HepG2 (cell line): ENCODE measurements around the gene CLASP1. TPM values are rescaled to one million over a fixed set of nuclear protein-coding genes. Genes with fewer than 3 reads are reported as not detected.

ENCODE experiments used
- ATAC-seq: fragments of 200-7000 bp; cut with Tn5 transposase; 3 replicates; pipeline ENCODE4 v1.9.1; 2020; ENCODE audit warnings: mild to moderate bottlenecking, moderate library complexity
- BruUV-seq: library from RNA; stranded (reverse); fragments of 400-500 nt; replicated peaks from 2 replicates; lab custom pipeline; 2021; lab: Mats Ljungman, UMichigan
- CTCF ChIA-PET: fragments of 300-600 bp; formaldehyde crosslinking; extraction: SDS; loops from one replicate; lab custom pipeline; 2021; ENCODE audit warnings: low total read pairs, inconsistent platforms, low intra/inter-chr PET ratio; lab: Yijun Ruan, JAX
- POLR2A ChIA-PET: fragments of 350-600 bp; sonication (Branson Sonifier 250); formaldehyde crosslinking; loops from one replicate; lab custom pipeline; 2020; ENCODE audit warnings: antibody characterized with exemption, inconsistent platforms; lab: Yijun Ruan, JAX
- DNase-seq: peaks from one replicate; pipeline ENCODE4 v3.0.0-alpha.2; 2015; ENCODE audit warnings: low spot score
- FAIRE-seq: peaks from 3 replicates; lab custom pipeline; 2011; peaks lifted over from hg19 to GRCh38; lab: Jason Lieb, UNC
- H2AFZ ChIP-seq: one replicate; pipeline ENCODE4 v1.6.1; 2011; ENCODE audit warnings: low read length, inconsistent platforms
- H3K27ac ChIP-seq: fragments of 300-600 bp; 3 replicates; pipeline ENCODE4 v1.8.0; 2011; ENCODE audit warnings: mixed run types, mild to moderate bottlenecking, mixed read lengths, low read length, inconsistent platforms; ENCODE audit not compliant: insufficient read depth; ENCODE audit errors: extremely low read length
- H3K27me3 ChIP-seq, 2 experiments: fragments of 200-600 bp in 1 of 2; 2 replicates in 1 of 2; 3 replicates in 1 of 2; pipeline versions ENCODE4 v1.6.0 to v1.8.0; 2011; ENCODE audit warnings: low read length in 2 of 2, mild to moderate bottlenecking in 2 of 2, moderate library complexity in 2 of 2, inconsistent platforms in 1 of 2; ENCODE audit not compliant: insufficient read depth in 2 of 2, control insufficient read depth in 1 of 2
- H3K36me3 ChIP-seq, 2 experiments: fragments of 200-600 bp in 1 of 2; replicated peaks in 1 of 2; 2 replicates in 1 of 2; 3 replicates in 1 of 2; pipeline versions ENCODE4 v1.5.1 to v1.8.0; 2011; ENCODE audit warnings: low read length in 2 of 2, inconsistent platforms in 1 of 2; ENCODE audit not compliant: insufficient read depth in 2 of 2, control insufficient read depth in 1 of 2
- H3K4me1 ChIP-seq: 2 replicates; pipeline ENCODE4 v1.5.1; 2012; ENCODE audit warnings: low read length, inconsistent platforms; ENCODE audit not compliant: insufficient read depth
- H3K4me2 ChIP-seq: 2 replicates; pipeline ENCODE4 v1.6.0; 2011; ENCODE audit warnings: low read depth, low read length, inconsistent platforms
- H3K4me3 ChIP-seq, 3 experiments: fragments of 200-600 bp in 1 of 3; sonication (generic), shearing (Covaris generic) in 1 of 3; replicated peaks in 1 of 3; 2 replicates each; pipeline ENCODE4 v1.5.1; 2011 to 2016; ENCODE audit warnings: low read length in 3 of 3, inconsistent platforms in 2 of 3, low read depth in 2 of 3, mild to moderate bottlenecking in 2 of 3, control low read depth in 1 of 3, mixed read lengths in 1 of 3; ENCODE audit not compliant: insufficient read depth in 1 of 3
- H3K79me2 ChIP-seq: one replicate; pipeline ENCODE4 v1.6.1; 2011; ENCODE audit warnings: low read length, inconsistent platforms; ENCODE audit not compliant: insufficient read depth
- H3K9ac ChIP-seq: 2 replicates; pipeline ENCODE4 v1.6.0; 2011; ENCODE audit warnings: mild to moderate bottlenecking, low read depth, low read length, inconsistent platforms; ENCODE audit not compliant: insufficient read depth
- H3K9me3 ChIP-seq: 2 replicates; pipeline ENCODE4 v1.5.1; 2012; ENCODE audit warnings: mild to moderate bottlenecking, low read length
- H4K20me1 ChIP-seq: 2 replicates; pipeline ENCODE4 v1.6.0; 2011; ENCODE audit warnings: inconsistent platforms, mild to moderate bottlenecking, low read length, moderate library complexity; ENCODE audit not compliant: insufficient read depth
- CEBPB ChIP-seq: IDR thresholded peaks from 2 replicates; pipeline ENCODE4 v1.6.1; 2011; ENCODE audit warnings: low read depth, low read length, improper control_type of control experiment, borderline replicate concordance
- FOXA3 ChIP-seq: IDR thresholded peaks from 2 replicates; pipeline ENCODE4 v1.6.1; 2016; ENCODE audit warnings: missing genetic modification reagents, missing compliant biosample characterization
- GPBP1L1 ChIP-seq: sonication (generic); formaldehyde crosslinking; IDR thresholded peaks from 2 replicates; pipeline ENCODE4 v1.5.0; 2020; ENCODE audit warnings: mild to moderate bottlenecking, missing genetic modification reagents
- MAFF ChIP-seq: IDR thresholded peaks from 2 replicates; pipeline ENCODE4 v1.6.1; 2011; ENCODE audit warnings: low read depth, low read length, improper control_type of control experiment
- MAFK ChIP-seq, 2 experiments: IDR thresholded peaks in 1 of 2; conservative IDR thresholded peaks in 1 of 2; 2 replicates each; pipeline ENCODE4 v1.6.1; 2011; ENCODE audit warnings: improper control_type of control experiment in 2 of 2, low read length in 2 of 2
- NAIF1 ChIP-seq: sonication (generic); formaldehyde crosslinking; IDR thresholded peaks from 2 replicates; pipeline ENCODE4 v1.5.0; 2020; ENCODE audit warnings: mild to moderate bottlenecking, missing genetic modification reagents, borderline replicate concordance
- WGBS: methylation state at CpG from one replicate; pipeline ENCODE4 v1.1.6; 2017; ENCODE audit warnings: low lambda C conversion rate; 5-methylcytosine and 5-hydroxymethylcytosine counted together
- in situ Hi-C: cut with HindIII; loops from 2 replicates; pipeline ENCODE4 v1.10.0; 2017; ENCODE audit warnings: low pct_unique_long_range_greater_than_20kb; ENCODE audit not compliant: extremely low pct_ligation_motif_present
- intact Hi-C: fragments of 100-400 bp; cut with micrococcal nuclease; formaldehyde crosslinking; loops from one replicate; pipeline ENCODE4 v1.10.0; 2022; ENCODE audit not compliant: unreplicated experiment
- polyA plus RNA-seq, 8 experiments: library from polyadenylated mRNA; depleted of rRNA in 3 of 8; stranded (reverse) in 7 of 8; unstranded in 1 of 8; fragments of >200 nt; fragmentation: Illumina TruSeq in 4 of 8; extraction: Trizol in 4 of 8; gene quantifications; 2 replicates each; pipeline versions ENCODE4 v1.2.1 to v1.2.3, GENCODE V29; 2011 to 2016; ENCODE audit warnings: low read depth in 4 of 8, missing spikeins in 1 of 8, mixed read lengths in 1 of 8; ENCODE audit not compliant: insufficient read depth in 1 of 8
- total RNA-seq, 5 experiments: library from RNA; depleted of rRNA; stranded (reverse); fragments of >200 nt; fragmentation: Illumina TruSeq; extraction: Trizol; gene quantifications; 2 replicates each; pipeline ENCODE4 v1.2.3, GENCODE V29; 2016; ENCODE audit warnings: low read depth in 1 of 5

CLASP1 gene
- total and polyA plus RNA-seq, 2 of the 13 experiments (the other 11 are each of a cell fraction or from before 2014, with no cell fraction given): 11.7 to 47.9 TPM

DNA sequence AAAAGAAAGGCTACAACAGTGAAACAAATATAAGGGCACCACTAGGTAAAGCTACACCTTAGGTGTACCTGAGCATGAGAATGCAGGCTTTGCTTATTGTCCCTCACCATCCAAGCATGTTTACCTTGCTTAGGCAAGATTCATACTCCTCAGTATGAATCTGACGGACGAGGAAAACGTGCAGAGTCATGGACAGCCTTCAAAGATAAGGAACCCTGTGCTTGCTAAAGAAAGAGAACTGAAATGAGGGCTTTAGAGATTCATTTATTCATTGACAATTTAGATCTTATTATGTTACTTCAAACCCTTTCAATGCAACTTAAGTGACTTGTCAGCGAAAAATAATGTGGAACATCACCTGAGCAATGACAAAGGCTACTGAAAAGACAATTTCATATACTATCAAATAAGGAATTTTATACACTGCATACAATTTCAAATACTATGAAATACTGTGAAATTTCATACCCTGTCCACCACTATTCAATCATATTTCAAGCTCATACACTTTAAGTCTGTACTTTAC lies 21.7 kb downstream of the CLASP1 start:
- POLR2A ChIA-PET: interaction anchor here (1.6 kb wide), 1 partner anchor 109 kb away, joined by 3 read pairs; the partner anchor contains the start of gene NIFK
- no peak for FAIRE-seq

DNA sequence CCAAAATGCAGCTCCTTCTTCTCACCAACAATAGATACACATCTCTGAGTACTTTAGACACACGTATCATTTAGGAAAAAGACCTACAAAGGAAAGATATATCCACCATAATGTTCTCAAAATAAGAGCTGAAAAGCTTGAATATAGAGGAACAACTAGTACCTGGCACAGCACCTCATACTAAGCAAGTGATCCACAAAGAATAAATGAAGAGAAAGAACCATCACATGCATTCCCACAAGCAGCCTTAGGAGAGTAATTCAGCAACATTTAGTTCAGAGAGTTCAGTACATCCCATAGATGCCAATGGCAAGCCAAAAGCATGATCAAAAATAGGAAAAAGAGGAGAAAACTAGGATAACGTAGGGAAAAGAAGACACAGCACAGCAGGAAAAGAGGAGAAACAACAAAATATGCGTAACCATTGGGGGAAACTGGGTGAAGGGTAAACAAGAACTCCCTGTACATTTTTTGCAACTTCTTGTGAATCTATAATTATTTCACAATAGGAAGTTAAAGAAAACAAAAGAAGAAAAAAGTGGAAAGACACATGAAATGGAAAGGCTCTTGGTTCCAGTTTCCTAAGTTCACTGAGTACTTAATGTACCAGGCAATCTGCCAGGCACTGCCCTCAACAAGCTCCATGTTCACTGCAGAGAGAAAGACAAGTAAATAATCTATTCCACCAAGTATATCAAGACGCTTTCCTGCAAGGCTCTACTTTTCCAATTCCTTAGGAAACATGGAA lies 22.3 kb downstream of the CLASP1 start:
- H3K27me3 ChIP-seq: no peaks in the 10 kb centered on the region
- TF ChIP-seq CEBPB (0 out of 2 replicates have a peak, but pooled peaks have one; percentile 21), NAIF1 (CRISPR knock-in tag) (no peak)
- no peak overlapping the region for H3K27ac ChIP-seq
- intact Hi-C loops: no loop called here
- H3K79me2 ChIP-seq: peaks cover 79% of the 10 kb centered on the region
- no peak for DNase-seq
- H3K4me1 ChIP-seq: peaks cover 10% of the 10 kb centered on the region; the same call in 1 of the 2 replicates
- FAIRE-seq: no peak
- no peaks in the 10 kb centered on the region; a peak in 1 of 5 replicates for H3K36me3 ChIP-seq
- 96% methylated on average over 4 of the region's 4 CpGs for WGBS
- in situ Hi-C loops: no loop called here
- ChIA-PET POLR2A (interaction anchor here (1.6 kb wide), 1 partner anchor 110 kb away, joined by 3 read pairs; the partner anchor contains the start of gene NIFK), CTCF (no interaction called here)
- H3K4me3 ChIP-seq: no peak overlapping the region
- no peak overlapping the region for H3K9ac ChIP-seq
- no peaks in the 10 kb centered on the region for H4K20me1 ChIP-seq
- H3K4me2 ChIP-seq: no peak overlapping the region
- ATAC-seq: no peak
- H2AFZ ChIP-seq: no peak overlapping the region
- TSS peak; percentile 18 for BruUV-seq
- H3K9me3 ChIP-seq: no peaks in the 10 kb centered on the region

More for the DNA sequence above, 21.7 kb downstream of the CLASP1 start:
- CTCF ChIA-PET: no interaction called here
- in situ Hi-C loops: no loop called here
- ATAC-seq (no peak), DNase-seq (no peak)
- H3K9me3 ChIP-seq: no peaks in the 10 kb centered on the region
- H3K79me2 ChIP-seq: peaks cover 79% of the 10 kb centered on the region
- intact Hi-C loops: no loop called here
- no peaks in the 10 kb centered on the region for H4K20me1 ChIP-seq
- H3K4me3 ChIP-seq: no peak overlapping the region
- no peaks in the 10 kb centered on the region for H3K27me3 ChIP-seq
- TF ChIP-seq MAFK (conservative IDR thresholded peaks at IDR 0.05 in 1 of 2, IDR thresholded peaks at IDR 0.05 in 1 of 2; ENCODE audit: low read length in 2 of 2) (peak; percentile 84 to 89), MAFF (peak; percentile 84), FOXA3 (CRISPR knock-in tag) (0 out of 2 replicates have a peak, but pooled peaks have one; percentile 11), GPBP1L1 (CRISPR knock-in tag) (no peak)
- no peak overlapping the region for H2AFZ ChIP-seq
- peaks cover 10% of the 10 kb centered on the region; the same call in 1 of the 2 replicates for H3K4me1 ChIP-seq
- no peak overlapping the region for H3K4me2 ChIP-seq
- no peak overlapping the region for H3K9ac ChIP-seq
- H3K27ac ChIP-seq: no peak overlapping the region
- BruUV-seq: no TSS peak
- WGBS: 91% methylated on average over 4 of the region's 4 CpGs
- no peaks in the 10 kb centered on the region; a peak in 1 of 5 replicates for H3K36me3 ChIP-seq
